Measurements from ENCODE around the gene TANGO6. TPM values are rescaled to one million over a fixed set of nuclear protein-coding genes. Genes with fewer than 3 reads are reported as not detected.

The TANGO6 gene
- total RNA-seq, 2 donors from 2014 or later = 9.6 to 15.3 TPM

DNA sequence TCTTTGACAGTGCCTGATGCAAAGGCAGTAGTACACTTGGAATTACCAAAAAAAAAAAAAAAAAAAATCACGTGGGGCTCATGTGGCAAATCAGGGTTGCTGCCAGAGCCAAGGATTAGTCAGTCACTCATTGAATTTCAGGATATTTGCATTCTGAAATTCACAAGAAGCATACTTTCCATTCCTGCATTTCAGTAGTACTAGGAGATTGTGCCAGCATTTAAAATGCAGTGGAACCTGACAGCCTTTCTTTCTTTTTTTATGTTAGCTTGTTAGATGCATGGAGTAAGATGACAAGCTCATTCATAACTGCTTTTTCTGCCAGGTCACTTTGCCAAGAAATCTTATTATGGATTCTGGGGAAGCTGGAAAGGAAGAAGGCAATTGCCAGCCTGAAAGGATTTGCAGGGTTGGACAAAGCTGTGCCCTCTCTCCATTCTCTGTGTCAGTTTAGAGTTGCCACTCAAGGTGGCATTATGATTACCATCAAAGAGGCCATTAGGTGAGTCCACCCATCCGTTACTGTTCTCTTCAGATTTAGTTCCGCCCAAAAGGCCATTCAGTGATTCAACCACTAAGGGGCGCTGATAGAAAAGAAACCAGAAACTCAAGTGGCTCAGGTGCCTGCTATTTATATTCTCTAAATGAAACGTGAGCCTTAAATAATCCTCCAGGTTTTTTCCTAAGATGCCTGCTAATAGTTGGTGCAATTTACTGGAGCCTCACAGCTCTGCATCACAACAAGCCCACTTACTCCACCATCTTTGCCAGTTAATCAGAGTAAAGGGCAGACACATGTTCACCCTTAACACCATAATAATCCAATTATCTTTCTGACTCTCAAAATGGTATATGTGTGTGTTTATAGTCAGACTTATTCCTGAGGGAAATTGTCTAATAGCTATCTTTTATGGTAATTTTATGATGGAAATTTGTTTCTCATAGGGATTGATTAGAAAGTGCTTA is 59.0 kb downstream of the TANGO6 start:
- no peak overlapping the region for H3K27ac ChIP-seq (ENCODE audit: low read depth, low read length)
- peak; percentile 86 for DNase-seq
- TF ChIP-seq, protein P1, sequence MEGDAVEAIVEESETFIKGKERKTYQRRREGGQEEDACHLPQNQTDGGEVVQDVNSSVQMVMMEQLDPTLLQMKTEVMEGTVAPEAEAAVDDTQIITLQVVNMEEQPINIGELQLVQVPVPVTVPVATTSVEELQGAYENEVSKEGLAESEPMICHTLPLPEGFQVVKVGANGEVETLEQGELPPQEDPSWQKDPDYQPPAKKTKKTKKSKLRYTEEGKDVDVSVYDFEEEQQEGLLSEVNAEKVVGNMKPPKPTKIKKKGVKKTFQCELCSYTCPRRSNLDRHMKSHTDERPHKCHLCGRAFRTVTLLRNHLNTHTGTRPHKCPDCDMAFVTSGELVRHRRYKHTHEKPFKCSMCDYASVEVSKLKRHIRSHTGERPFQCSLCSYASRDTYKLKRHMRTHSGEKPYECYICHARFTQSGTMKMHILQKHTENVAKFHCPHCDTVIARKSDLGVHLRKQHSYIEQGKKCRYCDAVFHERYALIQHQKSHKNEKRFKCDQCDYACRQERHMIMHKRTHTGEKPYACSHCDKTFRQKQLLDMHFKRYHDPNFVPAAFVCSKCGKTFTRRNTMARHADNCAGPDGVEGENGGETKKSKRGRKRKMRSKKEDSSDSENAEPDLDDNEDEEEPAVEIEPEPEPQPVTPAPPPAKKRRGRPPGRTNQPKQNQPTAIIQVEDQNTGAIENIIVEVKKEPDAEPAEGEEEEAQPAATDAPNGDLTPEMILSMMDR (conservative IDR thresholded peaks at IDR 0.05) = peak; percentile 96
- 20 to 51% methylated on average over 4 to 5 of the region's 5 CpGs for WGBS, 2 experiments (ENCODE audit: insufficient coverage in 1 of 2, insufficient read length in 1 of 2)
- H3K9ac ChIP-seq (ENCODE audit: extremely low read depth, low read length, poor library complexity, severe bottlenecking) = no peak overlapping the region
- no peaks in the 10 kb centered on the region for H3K9me3 Mint-ChIP-seq
- no peaks in the 10 kb centered on the region for H3K4me1 ChIP-seq (ENCODE audit: control insufficient read depth, insufficient read depth, low read length)
- no peak overlapping the region for H3K4me3 Mint-ChIP-seq
- no peak overlapping the region for H3K4me3 ChIP-seq (ENCODE audit: low read length)
- H3K4me1 Mint-ChIP-seq = peaks cover 25% of the 10 kb centered on the region
- H3K36me3 ChIP-seq (ENCODE audit: control insufficient read depth, insufficient read depth, low read length) = no peaks in the 10 kb centered on the region
- no peaks in the 10 kb centered on the region for H3K27me3 ChIP-seq (ENCODE audit: control insufficient read depth, insufficient read depth, low read length, poor library complexity, severe bottlenecking)
- peaks cover 5% of the 10 kb centered on the region for H3K36me3 Mint-ChIP-seq (ENCODE audit: low read depth)
- H3K27ac Mint-ChIP-seq = no peak overlapping the region
- no peaks in the 10 kb centered on the region for H3K27me3 Mint-ChIP-seq (ENCODE audit: insufficient read depth)
- H3K9me3 ChIP-seq (ENCODE audit: control insufficient read depth, low read length) = no peaks in the 10 kb centered on the region

DNA sequence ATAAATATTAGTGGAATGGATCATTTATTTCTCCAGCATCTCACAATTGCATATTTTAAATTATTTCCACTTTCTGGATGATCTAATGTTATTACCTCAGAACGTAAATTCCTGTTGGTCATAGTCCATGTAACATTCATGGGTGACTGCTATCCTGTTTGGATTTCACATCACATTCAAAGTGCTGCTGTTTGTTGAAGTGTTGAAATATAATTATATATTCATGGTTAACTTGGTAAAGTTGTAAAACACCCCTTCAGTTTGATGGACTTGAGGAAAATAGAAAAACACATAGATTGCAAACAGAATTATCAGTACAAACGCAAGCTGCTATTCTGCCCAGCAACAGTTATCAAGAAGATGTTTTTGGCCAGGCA is 59.6 kb downstream of the TANGO6 start:
- no peak overlapping the region for H3K4me3 Mint-ChIP-seq
- H3K9ac ChIP-seq (ENCODE audit: extremely low read depth, low read length, poor library complexity, severe bottlenecking) = no peak overlapping the region
- no peaks in the 10 kb centered on the region for H3K27me3 Mint-ChIP-seq (ENCODE audit: insufficient read depth)
- peaks cover 31% of the 10 kb centered on the region for H3K4me1 Mint-ChIP-seq
- H3K9me3 ChIP-seq (ENCODE audit: control insufficient read depth, low read length) = no peaks in the 10 kb centered on the region
- no peaks in the 10 kb centered on the region for H3K4me1 ChIP-seq (ENCODE audit: control insufficient read depth, insufficient read depth, low read length)
- no peaks in the 10 kb centered on the region for H3K27me3 ChIP-seq (ENCODE audit: control insufficient read depth, insufficient read depth, low read length, poor library complexity, severe bottlenecking)
- 89 to 92% methylated on average over 1 to 2 of the region's 2 CpGs for WGBS, 2 experiments (ENCODE audit: insufficient coverage in 1 of 2, insufficient read length in 1 of 2)
- no peak overlapping the region for H3K27ac Mint-ChIP-seq
- H3K36me3 ChIP-seq (ENCODE audit: control insufficient read depth, insufficient read depth, low read length) = no peaks in the 10 kb centered on the region
- H3K27ac ChIP-seq (ENCODE audit: low read depth, low read length) = no peak overlapping the region
- TF ChIP-seq, protein P1 (conservative IDR thresholded peaks at IDR 0.05) = no peak
- DNase-seq = no peak
- peaks cover 5% of the 10 kb centered on the region for H3K36me3 Mint-ChIP-seq (ENCODE audit: low read depth)
- H3K4me3 ChIP-seq (ENCODE audit: low read length) = no peak overlapping the region
- H3K9me3 Mint-ChIP-seq = no peaks in the 10 kb centered on the region

DNA sequence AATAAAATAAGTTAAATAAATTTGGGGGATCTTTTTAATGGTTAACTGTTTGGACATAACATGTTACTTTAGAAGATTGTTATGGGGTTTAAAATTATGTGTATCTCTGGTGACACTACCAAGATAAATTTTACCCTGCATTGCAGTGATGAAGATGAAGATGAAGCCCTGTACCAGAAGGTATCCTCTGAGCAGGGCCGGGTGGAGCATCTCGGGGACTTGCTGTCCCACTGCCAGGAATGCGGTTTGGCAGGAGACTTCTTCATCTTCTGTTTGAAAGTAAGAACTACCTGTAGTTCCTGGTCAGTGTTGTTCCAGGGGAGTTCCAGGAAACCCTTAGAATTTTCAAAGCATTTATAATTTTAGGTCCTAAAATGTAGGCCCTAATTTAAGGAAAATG is 64.0 kb downstream of the TANGO6 start:
- no peaks in the 10 kb centered on the region for H3K27me3 Mint-ChIP-seq (ENCODE audit: insufficient read depth)
- H3K9me3 ChIP-seq (ENCODE audit: control insufficient read depth, low read length) = no peaks in the 10 kb centered on the region
- H3K27ac Mint-ChIP-seq = no peak overlapping the region
- peak overlapping the region; percentile 3 for H3K4me3 ChIP-seq (ENCODE audit: low read length)
- H3K9ac ChIP-seq (ENCODE audit: extremely low read depth, low read length, poor library complexity, severe bottlenecking) = no peak overlapping the region
- no peak overlapping the region for H3K27ac ChIP-seq (ENCODE audit: low read depth, low read length)
- TF ChIP-seq, protein P1 (conservative IDR thresholded peaks at IDR 0.05) = no peak
- no peaks in the 10 kb centered on the region for H3K27me3 ChIP-seq (ENCODE audit: control insufficient read depth, insufficient read depth, low read length, poor library complexity, severe bottlenecking)
- peaks cover 7% of the 10 kb centered on the region for H3K36me3 Mint-ChIP-seq (ENCODE audit: low read depth)
- WGBS, 2 experiments (ENCODE audit: insufficient coverage in 1 of 2, insufficient read length in 1 of 2) = 81 to 85% methylated on average over 3 of the region's 3 CpGs
- no peak for DNase-seq
- no peaks in the 10 kb centered on the region for H3K4me1 ChIP-seq (ENCODE audit: control insufficient read depth, insufficient read depth, low read length)
- no peak overlapping the region for H3K4me3 Mint-ChIP-seq
- H3K4me1 Mint-ChIP-seq = peaks cover 29% of the 10 kb centered on the region
- no peaks in the 10 kb centered on the region for H3K36me3 ChIP-seq (ENCODE audit: control insufficient read depth, insufficient read depth, low read length)
- H3K9me3 Mint-ChIP-seq = no peaks in the 10 kb centered on the region
